Activated CD4-positive, alpha-beta memory T cell treated with anti-CD3 and anti-CD28 coated beads, Interleukin-2, amount 10 ng/mL, durations not matched to agents 7 days and 5 days (primary cell): Measurements from ENCODE around the gene IGIP. TPM values are rescaled to one million over a fixed set of nuclear protein-coding genes. Genes with fewer than 3 reads are reported as not detected.
A peak's percentile ranks its signal among the peaks of the same experiment; 100 is the strongest.

Source experiments
- CTCF ChIA-PET: fragments of 350-600 bp; sonication (Branson Sonifier 250); formaldehyde crosslinking; loops from one replicate; lab custom pipeline; 2021; ENCODE audit warnings: antibody characterized with exemption, inconsistent platforms; lab: Charles Lee
- POLR2A ChIA-PET: fragments of 350-600 bp; sonication (Branson Sonifier 250); formaldehyde crosslinking; loops from one replicate; lab custom pipeline; 2021; ENCODE audit warnings: antibody characterized with exemption; lab: Charles Lee
- DNase-seq: peaks from one replicate; pipeline ENCODE4 v3.0.0-alpha.2; 2020
- H3K27ac Mint-ChIP-seq: one replicate; pipeline ENCODE4 v1.8.0; 2021; ENCODE audit warnings: mild to moderate bottlenecking, mixed read lengths
- H3K27me3 Mint-ChIP-seq: one replicate; pipeline ENCODE4 v1.8.0; 2021; ENCODE audit warnings: mixed read lengths
- H3K36me3 Mint-ChIP-seq: one replicate; pipeline ENCODE4 v1.8.0; 2021; ENCODE audit warnings: low read depth, mixed read lengths
- H3K4me1 Mint-ChIP-seq: one replicate; pipeline ENCODE4 v1.8.0; 2021; ENCODE audit warnings: mixed read lengths
- H3K4me3 Mint-ChIP-seq: one replicate; pipeline ENCODE4 v1.8.0; 2021; ENCODE audit warnings: mild to moderate bottlenecking, mixed read lengths
- H3K9me3 Mint-ChIP-seq: one replicate; pipeline ENCODE4 v1.8.0; 2021; ENCODE audit warnings: mixed read lengths
- total RNA-seq, 2 experiments: library from RNA; stranded (reverse); gene quantifications; one replicate each; pipeline ENCODE4 v1.2.3, GENCODE V29; 2021

Gene IGIP
- total RNA-seq, 2 experiments from 2014 or later, result 4.8 to 4.9 TPM

DNA sequence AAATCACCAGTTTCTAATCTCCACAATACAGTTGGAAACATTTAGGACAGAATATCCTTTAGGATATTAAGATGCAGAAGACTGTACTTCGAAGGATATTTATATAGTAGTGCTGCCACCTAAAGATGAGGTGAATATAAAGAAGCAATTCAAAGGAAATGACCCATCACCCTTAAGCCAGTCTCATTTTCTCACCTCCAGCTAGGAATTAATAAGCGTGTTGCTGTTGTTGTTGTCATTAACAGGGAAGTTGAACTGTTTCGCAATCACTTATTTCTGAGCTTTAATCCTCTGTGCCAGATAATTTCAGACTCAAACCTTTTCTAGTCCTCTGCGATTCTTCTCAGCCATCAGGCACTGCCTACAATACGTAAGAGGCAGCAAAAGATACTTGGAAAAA is 19.6 kb upstream of the IGIP start:
- Mint-ChIP-seq H3K4me1 (peaks cover 29% of the 10 kb centered on the region), H3K9me3 (no peaks in the 10 kb centered on the region), H3K4me3 (no peak overlapping the region), H3K36me3 (peaks cover 3% of the 10 kb centered on the region), H3K27me3 (peaks cover 26% of the 10 kb centered on the region), H3K27ac (peak overlapping the region; percentile 99)
- no peak for DNase-seq
- CTCF ChIA-PET, result interaction anchor here (5.2 kb wide), 1 partner anchor 39 kb away, joined by 44 read pairs; no protein-coding TSS in a partner anchor
- POLR2A ChIA-PET, result interaction anchor here (1.3 kb wide), 1 partner anchor 8 kb away, joined by 3 read pairs; the partner anchor contains the start of gene PURA

- peak overlapping the region; percentile 90 for H3K4me3 Mint-ChIP-seq
- peak overlapping the region; percentile 99 for H3K27ac Mint-ChIP-seq
- POLR2A ChIA-PET, result interaction anchor here (0.7 to 1.8 kb wide), 13 partner anchors 7 to 53 kb away, joined by 3 to 9 read pairs (median 4); partner anchors contain the start of gene PURA
- peaks cover 30% of the 10 kb centered on the region for H3K27me3 Mint-ChIP-seq
- CTCF ChIA-PET, result interaction anchor here (1.0 to 5.2 kb wide), 3 partner anchors 9 to 38 kb away, joined by 3 to 44 read pairs (median 3); no protein-coding TSS in a partner anchor
- H3K4me1 Mint-ChIP-seq, result peaks cover 33% of the 10 kb centered on the region
- peaks cover 3% of the 10 kb centered on the region for H3K36me3 Mint-ChIP-seq
- no peak for DNase-seq
- no peaks in the 10 kb centered on the region for H3K9me3 Mint-ChIP-seq
Measured at GRCh38 chr5:140106805-140107311, 18.9 kb upstream of the IGIP start.

- H3K36me3 Mint-ChIP-seq, result peaks cover 7% of the 10 kb centered on the region
- peak overlapping the region; percentile 99 for H3K27ac Mint-ChIP-seq
- peaks cover 39% of the 10 kb centered on the region for H3K4me1 Mint-ChIP-seq
- peak overlapping the region; percentile 90 for H3K4me3 Mint-ChIP-seq
- ChIA-PET POLR2A (interaction anchor here (0.7 to 1.8 kb wide), 15 partner anchors 10 to 316 kb away, joined by 3 to 9 read pairs (median 3); no protein-coding TSS in a partner anchor), CTCF (interaction anchor here (0.6 to 5.2 kb wide), 8 partner anchors 8 to 544 kb away, joined by 3 to 44 read pairs (median 3); no protein-coding TSS in a partner anchor)
- DNase-seq, result peak; percentile 95
- H3K27me3 Mint-ChIP-seq, result peaks cover 33% of the 10 kb centered on the region
- H3K9me3 Mint-ChIP-seq, result no peaks in the 10 kb centered on the region
Measured at GRCh38 chr5:140107312-140108092, 18.2 kb upstream of the IGIP start.

GRCh38 chr5:140108093-140109017 is 17.4 kb upstream of the IGIP start:
- peaks cover 47% of the 10 kb centered on the region for H3K4me1 Mint-ChIP-seq
- ChIA-PET CTCF (interaction anchor here (0.6 to 5.2 kb wide), 12 partner anchors 10 to 545 kb away, joined by 3 to 44 read pairs (median 4); no protein-coding TSS in a partner anchor), POLR2A (interaction anchor here (0.7 to 1.8 kb wide), 12 partner anchors 9 to 317 kb away, joined by 3 to 9 read pairs (median 4); no protein-coding TSS in a partner anchor)
- no peaks in the 10 kb centered on the region for H3K9me3 Mint-ChIP-seq
- H3K27ac Mint-ChIP-seq, result peak overlapping the region; percentile 99
- peaks cover 29% of the 10 kb centered on the region for H3K27me3 Mint-ChIP-seq
- peaks cover 7% of the 10 kb centered on the region for H3K36me3 Mint-ChIP-seq
- peak overlapping the region; percentile 90 for H3K4me3 Mint-ChIP-seq
- peak; percentile 38 for DNase-seq

- Mint-ChIP-seq H3K36me3 (peaks cover 4% of the 10 kb centered on the region), H3K9me3 (no peaks in the 10 kb centered on the region), H3K27me3 (peaks cover 25% of the 10 kb centered on the region), H3K4me3 (peak overlapping the region; percentile 90), H3K4me1 (peaks cover 48% of the 10 kb centered on the region), H3K27ac (peak overlapping the region; percentile 99)
- CTCF ChIA-PET, result interaction anchor here (0.7 to 2.1 kb wide), 5 partner anchors 12 to 422 kb away, joined by 3 to 8 read pairs (median 5); no protein-coding TSS in a partner anchor
- POLR2A ChIA-PET, result interaction anchor here (1.0 to 1.7 kb wide), 2 partner anchors 13 to 60 kb away, joined by 3 to 5 read pairs; no protein-coding TSS in a partner anchor
- DNase-seq, result no peak
Measured at GRCh38 chr5:140109018-140109758, 16.5 kb upstream of the IGIP start.

DNA sequence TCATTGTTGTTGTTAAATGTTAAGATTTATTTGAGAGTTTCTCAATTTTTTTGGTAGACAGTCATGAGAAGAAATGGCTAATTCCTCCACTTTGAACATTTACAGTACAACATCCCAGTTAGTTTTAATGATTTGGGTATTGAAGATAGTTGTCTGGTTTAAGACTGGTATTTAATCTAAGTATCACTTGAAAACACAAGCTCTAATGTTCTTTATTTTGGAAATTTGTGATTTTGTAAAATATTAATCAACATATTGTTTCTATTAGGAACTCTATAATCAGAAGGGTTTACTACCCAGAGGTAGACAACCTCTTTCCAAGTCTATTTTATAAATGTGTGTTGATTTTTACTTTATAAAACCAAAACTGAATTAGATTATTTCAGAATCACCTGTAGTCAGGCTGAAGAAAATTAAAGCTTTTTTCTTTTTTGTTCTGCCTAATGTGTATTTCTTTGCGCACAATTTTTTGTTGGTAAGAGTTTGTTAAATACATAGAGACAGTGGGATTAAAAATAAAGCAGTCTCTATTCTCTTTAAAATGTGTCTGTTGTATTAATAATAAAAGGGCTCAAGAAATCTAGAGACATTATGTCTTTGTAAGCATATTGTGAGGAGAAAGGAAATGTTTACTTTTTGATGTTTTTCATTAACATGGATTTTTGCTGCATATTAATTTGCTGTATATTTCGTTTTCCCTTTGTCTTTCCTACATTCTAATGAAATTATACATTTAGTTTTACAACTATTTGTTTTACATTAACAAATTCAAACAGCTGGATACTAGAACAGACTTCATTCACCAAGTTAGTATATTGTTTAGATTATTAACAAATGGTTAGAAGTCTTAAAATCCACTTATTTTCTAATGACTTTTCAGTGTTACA is 15.7 kb upstream of the IGIP start:
- peaks cover 10% of the 10 kb centered on the region for H3K36me3 Mint-ChIP-seq
- peaks cover 52% of the 10 kb centered on the region for H3K4me1 Mint-ChIP-seq
- ChIA-PET POLR2A (interaction anchor here (1.0 to 1.7 kb wide), 2 partner anchors 12 to 60 kb away, joined by 3 to 5 read pairs; no protein-coding TSS in a partner anchor), CTCF (interaction anchor here (1.5 to 2.1 kb wide), 4 partner anchors 11 to 36 kb away, joined by 3 to 8 read pairs (median 5); no protein-coding TSS in a partner anchor)
- H3K27me3 Mint-ChIP-seq, result peaks cover 19% of the 10 kb centered on the region
- H3K27ac Mint-ChIP-seq, result no peak overlapping the region
- DNase-seq, result no peak
- peak overlapping the region; percentile 90 for H3K4me3 Mint-ChIP-seq
- H3K9me3 Mint-ChIP-seq, result no peaks in the 10 kb centered on the region

DNA sequence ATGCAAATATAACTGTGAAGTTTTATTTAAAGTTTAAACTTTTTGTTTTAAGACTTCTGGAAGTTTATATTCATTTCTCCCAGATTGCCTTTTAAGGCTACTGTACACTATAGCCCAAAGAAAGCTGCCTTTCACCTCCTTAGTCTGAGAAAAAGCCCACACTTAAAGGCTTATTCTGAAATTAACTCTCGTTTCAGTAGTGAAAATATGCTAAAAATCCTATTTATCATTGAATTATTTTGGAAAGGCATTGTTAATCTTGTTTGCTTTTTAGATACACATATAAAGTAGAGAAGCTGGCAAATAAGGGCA is 15.1 kb upstream of the IGIP start:
- Mint-ChIP-seq H3K27me3 (peaks cover 18% of the 10 kb centered on the region), H3K9me3 (no peaks in the 10 kb centered on the region), H3K4me1 (peaks cover 56% of the 10 kb centered on the region), H3K36me3 (peaks cover 10% of the 10 kb centered on the region), H3K27ac (no peak overlapping the region), H3K4me3 (no peak overlapping the region)
- ChIA-PET CTCF (interaction anchor here (0.5 to 2.1 kb wide), 2 partner anchors 34 to 538 kb away, joined by 3 to 8 read pairs; no protein-coding TSS in a partner anchor), POLR2A (no interaction called here)
- DNase-seq, result no peak

DNA sequence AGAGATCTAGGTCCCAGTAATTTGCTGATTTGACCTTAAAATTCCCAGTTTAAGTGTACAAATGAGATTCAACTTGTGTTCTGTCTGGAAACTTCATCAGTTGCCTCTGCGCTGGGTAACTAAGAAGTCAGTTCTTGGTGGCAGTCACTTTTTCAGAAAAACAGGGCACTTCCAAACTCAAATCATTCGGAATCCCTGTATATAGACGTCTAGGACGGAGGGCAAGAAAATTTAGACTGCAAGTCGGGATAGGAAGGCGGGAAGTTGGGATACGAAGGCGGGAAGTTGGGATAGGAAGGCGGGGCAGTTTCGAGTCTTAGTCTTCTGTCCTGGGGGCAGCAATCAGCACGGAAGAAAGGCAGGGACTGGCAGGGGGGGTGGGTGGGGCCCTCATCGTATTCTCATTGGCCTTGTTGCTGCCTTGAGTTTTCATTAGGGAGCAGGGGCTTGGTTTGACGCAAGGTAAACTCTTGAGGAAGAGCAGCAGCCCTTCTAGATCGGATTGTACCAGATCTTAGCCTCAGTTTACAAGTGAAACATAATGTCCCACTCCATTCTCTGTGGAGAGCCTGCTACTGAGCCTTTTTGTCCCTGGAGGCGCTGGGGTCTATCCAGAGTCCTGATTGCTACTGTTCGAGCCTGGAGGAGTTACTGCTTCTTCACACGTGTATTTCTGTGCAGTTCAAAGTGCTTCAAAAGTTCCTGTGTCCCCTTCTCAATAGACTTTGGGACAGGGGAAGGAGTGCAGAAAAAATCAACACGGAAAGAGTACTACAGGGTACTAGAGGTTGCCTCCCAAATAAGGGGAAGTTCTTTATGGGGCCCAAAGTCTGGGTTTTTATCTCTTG is 14.5 kb upstream of the IGIP start:
- ChIA-PET CTCF (interaction anchor here (0.5 to 2.1 kb wide), 4 partner anchors 33 to 538 kb away, joined by 3 to 8 read pairs (median 6); no protein-coding TSS in a partner anchor), POLR2A (no interaction called here)
- DNase-seq, result no peak
- H3K36me3 Mint-ChIP-seq, result peaks cover 10% of the 10 kb centered on the region
- peaks cover 60% of the 10 kb centered on the region for H3K4me1 Mint-ChIP-seq
- no peak overlapping the region for H3K4me3 Mint-ChIP-seq
- H3K27ac Mint-ChIP-seq, result no peak overlapping the region
- no peaks in the 10 kb centered on the region for H3K9me3 Mint-ChIP-seq
- peaks cover 15% of the 10 kb centered on the region for H3K27me3 Mint-ChIP-seq

DNA sequence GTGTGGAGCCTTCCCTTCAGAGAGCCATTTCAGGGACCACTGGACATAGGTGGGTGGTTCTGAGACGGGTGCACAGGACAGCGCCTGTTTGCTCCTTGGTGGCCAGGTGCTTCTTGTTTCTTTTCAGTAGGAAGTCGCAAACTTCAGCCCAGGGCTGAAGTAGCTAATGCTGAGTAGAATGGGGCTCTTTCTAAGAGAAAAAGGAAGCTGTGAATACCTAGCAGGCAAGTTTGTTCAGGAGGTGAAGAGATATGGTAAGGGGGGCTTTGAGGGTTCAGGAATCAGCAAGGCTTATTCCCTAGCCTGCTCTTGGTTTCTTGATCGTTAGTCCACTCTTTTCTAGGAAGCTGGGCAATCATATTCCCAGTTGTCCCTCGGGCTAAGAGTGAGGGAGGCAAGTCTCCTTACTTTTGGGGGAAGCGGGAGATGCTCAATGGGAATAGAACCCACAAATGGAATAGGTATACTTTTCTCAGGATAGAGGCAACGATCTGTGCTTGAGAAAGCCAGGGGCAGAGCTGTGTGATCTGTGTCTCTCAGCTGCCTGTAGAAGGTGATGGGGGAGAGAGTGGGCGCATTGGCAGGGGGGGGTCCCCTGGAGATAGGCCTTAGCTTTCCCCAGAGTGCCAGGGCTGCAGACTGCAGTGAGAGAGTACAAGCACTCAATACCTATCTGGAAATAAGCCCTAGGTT is 13.7 kb upstream of the IGIP start:
- no peak overlapping the region for H3K4me3 Mint-ChIP-seq
- H3K9me3 Mint-ChIP-seq, result no peaks in the 10 kb centered on the region
- ChIA-PET POLR2A (no interaction called here), CTCF (interaction anchor here (1.6 to 1.8 kb wide), 2 partner anchors 32 to 34 kb away, joined by 6 to 7 read pairs; no protein-coding TSS in a partner anchor)
- peaks cover 15% of the 10 kb centered on the region for H3K27me3 Mint-ChIP-seq
- no peak for DNase-seq
- peaks cover 59% of the 10 kb centered on the region for H3K4me1 Mint-ChIP-seq
- peaks cover 10% of the 10 kb centered on the region for H3K36me3 Mint-ChIP-seq
- no peak overlapping the region for H3K27ac Mint-ChIP-seq
